Left colon (tissue), 2 donors: ENCODE data around the gene CSNK1G3. TPM values are rescaled to one million over a fixed set of nuclear protein-coding genes. Genes with fewer than 3 reads are reported as not detected.
"Not testable (repeated sequence)": the region's sequence is repeated elsewhere in the genome, so short reads cannot be mapped to it uniquely, and the experiment has no call there.

Experiments used
- ATAC-seq: fragments of 200-7000 bp; cut with Tn5 transposase; one replicate; pipeline ENCODE4 v1.9.1; 2020; ENCODE audit warnings: mild to moderate bottlenecking, moderate library complexity
- DNase-seq, 2 donors: peaks; one replicate each; pipeline ENCODE4 v3.0.0-alpha.2; 2020
- intact Hi-C, 2 donors: fragments of 100-400 bp; cut with DNase I in 1 of 2; cut with micrococcal nuclease in 1 of 2; formaldehyde crosslinking; loops; one replicate each; pipeline versions ENCODE4 v1.11.2 to v1.14.0; 2022; cut with DNase I, micrococcal nuclease
- long read RNA-seq: library from polyadenylated mRNA; unstranded; transcript quantifications from one replicate; pipeline ENCODE4 v2.0.0, GENCODE V29; 2021
- total RNA-seq, 2 donors: library from RNA; stranded (reverse); fragmentation: NEBNext Ultra II Directional; extraction: Animal tissue kit (Norgen Biotek cat#: 25700); gene quantifications; one replicate each; pipeline ENCODE4 v1.2.1, GENCODE V29; 2021
- donor health status: DM: no; HTN: no; CAD: no.
- donor health status: DM: yes; HTN: yes; CAD: no.

CSNK1G3 gene
- 10 to 100 TPM; 51.9 to 70.1 TPM for total RNA-seq
- long read RNA-seq, full-length matches to known transcripts = 4 of 48 reads
- long read RNA-seq, partial matches to known transcripts = 2 of 48 reads
- long read RNA-seq, other reads (novel, unspliced or antisense) = 42 of 48 reads

DNA sequence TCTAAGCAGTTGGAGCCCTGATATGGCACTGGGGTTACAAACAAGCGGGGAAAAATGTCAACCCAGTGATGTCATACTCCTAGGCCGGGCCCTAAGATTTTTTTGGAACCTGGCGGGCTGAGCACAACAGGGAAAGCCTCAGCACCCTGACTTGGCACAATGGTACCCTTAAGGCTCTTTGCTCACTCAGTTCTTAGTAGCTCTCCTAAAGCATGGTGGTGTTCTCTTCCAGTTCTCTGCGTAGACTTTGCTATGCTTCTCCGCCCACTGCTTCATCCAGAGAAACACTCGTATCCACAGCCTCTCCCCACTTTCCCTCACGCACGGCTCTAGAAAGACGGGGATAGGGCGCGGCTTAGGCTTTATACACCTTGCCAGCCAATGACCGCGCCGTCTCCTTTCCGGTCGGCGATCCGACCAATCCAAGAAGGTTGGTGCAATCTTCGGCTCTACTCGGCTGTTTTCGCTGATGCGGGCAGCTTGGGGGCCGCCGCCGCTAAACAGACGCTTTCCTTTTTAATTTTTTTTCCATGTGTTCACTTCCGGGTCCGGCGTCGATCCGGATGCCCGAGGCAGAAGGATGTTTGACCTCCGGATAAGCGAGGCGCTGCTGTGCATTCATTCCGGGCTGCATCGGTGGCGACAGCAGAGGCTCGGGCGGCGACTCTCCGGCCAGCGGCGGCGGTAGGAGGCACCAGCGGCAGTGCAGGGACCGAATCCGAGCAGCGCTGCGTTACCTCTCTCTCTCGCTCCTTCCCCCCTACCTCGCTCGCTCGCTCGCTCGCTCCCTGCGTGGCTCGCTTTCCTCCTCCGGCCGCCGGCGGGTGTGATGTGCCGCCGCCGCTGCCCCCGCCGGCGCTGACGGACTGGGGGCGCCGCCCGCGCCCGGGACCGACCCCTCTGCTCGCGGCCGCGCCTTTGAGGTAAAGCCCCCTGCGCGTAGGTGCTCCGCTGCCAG, at the start of gene CSNK1G3:
Gene CSNK1G3, plus strand, starts transcription at position 530 of the 958 bp plus-strand sequence. CDS start 33,487 bp downstream, outside the sequence.
- intact Hi-C loops = no loop called here
- peak; percentile 92 for ATAC-seq

DNA sequence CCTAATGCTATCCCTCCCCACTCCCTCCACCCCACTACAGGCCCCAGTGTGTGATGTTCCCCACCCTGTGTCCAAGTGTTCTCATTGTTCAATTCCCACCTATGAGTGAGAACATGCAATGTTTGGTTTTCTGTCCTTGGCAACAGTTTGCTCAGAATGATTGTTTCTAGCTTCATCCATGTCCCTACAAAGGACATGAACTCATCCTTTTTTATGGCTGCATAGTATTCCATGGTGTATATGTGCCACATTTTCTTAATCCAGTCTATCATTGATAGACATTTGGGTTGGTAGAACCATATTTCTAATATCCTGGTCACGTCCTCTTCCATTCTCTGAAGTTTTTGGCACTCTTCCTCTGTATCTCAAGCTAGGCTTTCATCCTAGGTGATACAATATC, 45.1 kb upstream of the CSNK1G3 start:
- intact Hi-C loops = not testable (repeated sequence)

More for the DNA sequence above, at the start of gene CSNK1G3:
- DNase-seq = peak; percentile 95 to 98

DNA sequence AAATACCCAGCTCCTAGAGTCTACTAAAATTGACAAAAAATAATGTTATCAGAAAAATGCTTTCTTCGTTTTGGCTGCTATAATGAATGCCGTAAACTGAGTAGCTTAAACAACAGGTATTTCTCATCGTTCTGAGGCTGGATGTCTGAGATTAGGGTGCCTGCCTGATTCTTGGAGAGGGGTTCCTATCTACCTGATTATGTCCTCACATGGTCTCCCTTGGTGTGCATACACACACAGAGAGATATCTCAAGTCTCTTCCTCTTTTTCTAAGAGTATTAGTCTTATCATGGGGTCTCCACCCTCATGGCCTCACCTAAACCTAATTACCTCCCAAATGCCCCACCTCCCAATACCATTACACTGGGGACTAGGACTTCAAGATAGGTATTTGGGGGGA, 40.6 kb upstream of the CSNK1G3 start:
- DNase-seq (no peak), ATAC-seq (no peak)
- intact Hi-C loops = no loop called here

More for the DNA sequence above, 45.1 kb upstream of the CSNK1G3 start:
- ATAC-seq, DNase-seq: not testable (repeated sequence)

DNA sequence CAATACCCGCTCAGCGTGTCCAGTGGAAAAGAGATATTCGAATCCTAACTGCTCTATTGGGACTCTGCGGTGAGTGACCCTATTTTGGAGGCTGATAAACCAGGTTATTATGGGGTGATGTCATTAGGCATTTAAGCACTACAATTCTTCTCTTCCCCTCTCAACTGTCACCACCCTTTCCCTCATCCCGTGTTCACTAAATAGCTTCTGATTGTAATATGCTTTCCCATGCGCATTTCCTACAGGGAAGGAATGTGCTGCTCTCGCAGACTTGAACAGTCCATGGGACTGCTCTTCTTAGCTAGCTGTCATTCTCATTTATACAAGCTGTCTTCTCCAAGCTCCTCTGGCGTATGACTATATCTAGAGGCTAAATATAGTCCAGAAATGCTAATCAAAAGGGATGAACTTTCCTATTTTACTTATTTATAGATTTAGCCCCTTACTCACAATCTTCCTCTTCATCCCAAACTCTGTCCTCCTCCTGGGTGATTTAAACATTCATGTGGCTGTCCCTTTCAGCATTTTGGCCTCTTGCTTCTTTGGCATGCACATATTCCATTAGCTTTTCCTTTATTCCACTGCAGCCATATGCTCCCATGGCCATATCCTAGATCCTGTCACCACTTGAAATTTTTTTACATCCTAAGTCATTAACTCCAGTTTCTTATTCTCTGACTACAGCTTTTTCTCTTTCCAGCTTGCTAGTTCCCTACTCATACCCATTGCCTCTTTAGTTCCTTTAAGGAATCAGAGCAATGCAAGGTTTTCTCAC, 39.6 kb upstream of the CSNK1G3 start:
- ATAC-seq (no peak), DNase-seq (no peak)
- intact Hi-C loops = no loop called here

DNA sequence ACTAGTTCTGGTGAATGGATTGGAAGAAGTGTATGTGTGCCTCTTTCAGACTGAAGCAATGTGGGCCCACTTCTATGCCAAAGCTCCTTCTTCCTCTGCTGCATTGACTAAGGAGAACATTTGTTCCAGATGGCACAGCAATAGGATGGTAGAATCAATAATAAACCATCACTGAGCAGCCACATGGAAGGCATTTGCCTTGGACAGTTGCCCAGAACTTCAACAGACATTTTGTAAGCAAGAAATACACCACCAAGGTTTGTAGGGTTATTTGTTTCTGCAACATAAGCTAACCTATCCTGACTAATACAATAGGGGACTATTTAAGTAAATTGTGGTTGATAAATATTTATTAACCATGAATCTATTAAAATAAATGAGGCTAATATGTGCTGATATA, 37.7 kb upstream of the CSNK1G3 start:
- intact Hi-C loops = no loop called here
- ATAC-seq (no peak), DNase-seq (no peak)

DNA sequence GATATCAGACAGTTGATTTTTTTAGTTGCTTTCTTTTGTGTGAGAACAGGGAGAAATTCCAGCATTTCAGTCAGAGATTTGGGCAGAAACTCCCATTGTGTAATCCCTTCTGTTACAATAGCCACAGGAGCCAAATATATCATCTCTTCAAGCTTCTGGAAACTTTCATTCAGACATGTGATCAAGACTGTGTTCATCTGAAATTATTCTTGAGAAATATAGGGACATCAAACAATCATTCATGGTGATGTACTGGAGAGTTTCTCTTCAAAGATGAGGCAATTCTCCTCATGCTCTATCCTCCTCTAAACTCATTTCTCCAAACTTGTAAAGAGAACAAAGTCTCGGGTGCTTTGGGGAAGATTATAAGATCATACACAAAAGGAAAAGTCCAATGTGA, 35.2 kb upstream of the CSNK1G3 start:
- DNase-seq = no peak
- no peak for ATAC-seq
- intact Hi-C loops = no loop called here

DNA sequence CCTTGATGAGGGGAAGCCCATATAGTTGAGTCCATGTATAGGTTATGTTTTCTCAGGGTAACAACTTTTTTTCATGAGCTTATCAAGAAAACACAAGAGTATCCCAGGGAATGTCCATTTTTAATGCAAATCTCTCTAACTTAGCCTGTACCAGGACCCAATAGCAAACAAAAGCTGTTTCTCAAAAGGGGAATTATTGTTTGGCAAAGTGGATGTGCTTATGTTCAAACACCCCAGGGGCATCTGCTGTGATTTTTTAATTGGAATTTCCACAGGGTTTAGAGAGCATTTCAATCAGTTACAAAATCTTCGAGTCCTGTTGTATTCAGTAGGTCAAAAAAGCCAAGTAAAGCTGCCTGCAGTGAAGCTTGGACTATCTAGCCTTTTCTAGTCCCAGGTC, 33.4 kb upstream of the CSNK1G3 start:
- intact Hi-C loops = no loop called here
- no peak for DNase-seq
- no peak for ATAC-seq

DNA sequence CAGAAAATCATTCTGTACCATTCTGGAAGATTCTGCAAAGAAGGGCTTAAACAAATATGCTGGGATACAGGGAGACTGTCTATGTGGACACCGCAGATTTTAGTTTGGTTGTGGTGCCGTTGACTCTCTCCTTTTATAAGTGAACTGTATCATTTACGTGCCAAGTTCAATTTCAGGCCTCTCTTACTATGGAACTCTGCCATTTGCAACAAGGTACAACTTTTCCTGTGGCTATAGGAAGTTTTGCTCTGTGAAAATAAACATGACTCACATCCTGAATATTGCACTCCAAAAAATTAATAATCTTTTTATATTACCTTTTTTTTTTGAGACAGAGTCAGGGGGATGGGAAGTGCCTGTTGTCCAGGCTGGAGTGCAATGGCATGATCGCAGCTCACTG, 29.7 kb upstream of the CSNK1G3 start:
- ATAC-seq (no peak), DNase-seq (no peak)
- intact Hi-C loops = no loop called here

DNA sequence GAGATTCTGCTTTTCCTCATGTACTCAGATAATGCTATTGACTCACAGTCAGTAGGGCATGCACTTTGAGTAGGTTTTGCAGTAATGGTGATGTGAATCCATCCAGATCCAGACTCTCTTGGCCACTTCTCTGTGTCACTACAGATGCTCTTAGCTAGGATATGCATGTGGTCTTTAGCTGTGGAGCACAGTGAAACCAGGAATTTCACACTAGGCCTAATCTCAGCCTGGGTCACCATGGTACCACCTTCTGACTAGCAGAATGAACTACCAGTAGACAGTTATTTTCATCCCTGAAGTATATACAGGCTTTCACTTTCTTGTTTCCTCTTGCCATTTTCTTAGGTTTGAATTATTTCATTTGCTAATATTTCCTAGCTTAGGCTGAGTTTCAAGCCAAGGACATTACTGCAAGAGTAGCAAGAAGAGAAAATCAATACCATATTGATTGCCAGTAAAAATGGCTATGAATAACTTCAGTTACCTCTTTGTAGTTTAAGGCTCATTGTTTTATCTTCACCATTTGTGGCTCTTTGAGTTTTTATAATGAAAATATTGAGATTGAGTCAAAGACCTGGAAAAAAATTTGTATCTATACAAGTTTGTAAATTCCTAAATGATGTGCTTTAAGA, 28.4 kb upstream of the CSNK1G3 start:
- intact Hi-C loops = no loop called here
- ATAC-seq = no peak
- DNase-seq = no peak

DNA sequence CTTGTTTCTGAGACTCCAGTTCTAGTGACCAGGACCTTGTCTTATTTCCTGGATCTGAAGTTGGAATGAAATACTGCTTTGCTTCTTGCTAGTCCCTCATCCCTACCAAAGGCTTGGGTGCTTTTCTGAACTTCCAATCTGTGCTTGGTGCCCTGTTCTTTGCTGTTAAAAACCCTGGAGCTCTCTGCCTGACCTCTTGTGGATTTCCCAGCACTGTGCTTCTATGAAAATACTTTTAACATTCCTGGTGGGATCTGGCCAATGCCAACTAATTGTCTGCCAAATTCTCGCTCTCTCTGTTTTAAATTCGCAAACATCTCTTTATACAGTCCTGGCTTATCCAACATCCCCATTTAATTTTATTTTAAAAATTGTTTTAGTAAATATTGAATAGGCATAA, 26.7 kb upstream of the CSNK1G3 start:
- DNase-seq = no peak
- intact Hi-C loops = no loop called here
- ATAC-seq = no peak

DNA sequence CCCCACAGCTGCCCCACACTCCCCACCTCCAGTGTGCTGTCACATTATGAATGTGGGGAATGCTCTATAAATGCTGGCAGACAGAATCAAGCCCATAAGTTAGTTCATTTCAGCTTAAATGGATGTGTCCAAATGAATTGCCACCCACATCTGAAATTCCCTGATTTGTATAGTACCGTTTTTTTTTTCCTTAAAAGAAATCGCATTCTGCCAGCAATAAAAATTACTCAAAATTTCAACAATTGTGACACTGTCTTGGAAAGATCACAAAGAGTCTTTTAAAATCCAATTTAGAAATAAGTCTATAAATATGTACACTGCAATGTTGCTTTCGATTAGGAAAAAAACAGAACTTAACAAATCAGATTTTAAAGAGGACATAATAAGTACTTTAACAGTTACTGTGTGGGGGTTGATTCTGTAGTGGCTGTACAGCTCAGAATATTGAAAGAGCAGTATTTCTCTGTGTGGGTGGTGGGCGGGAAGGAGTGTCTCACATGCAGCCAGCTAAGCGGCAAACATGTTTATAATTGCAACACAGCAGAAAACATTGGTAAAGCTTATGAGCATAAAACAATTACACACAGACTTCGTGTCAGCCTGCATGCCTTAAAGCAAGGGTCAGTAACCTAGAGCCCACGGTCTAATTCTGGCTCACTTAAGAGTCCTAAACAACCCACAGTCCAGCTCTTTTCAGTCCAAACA, 24.9 kb upstream of the CSNK1G3 start:
- DNase-seq (no peak), ATAC-seq (no peak)
- intact Hi-C loops = no loop called here

DNA sequence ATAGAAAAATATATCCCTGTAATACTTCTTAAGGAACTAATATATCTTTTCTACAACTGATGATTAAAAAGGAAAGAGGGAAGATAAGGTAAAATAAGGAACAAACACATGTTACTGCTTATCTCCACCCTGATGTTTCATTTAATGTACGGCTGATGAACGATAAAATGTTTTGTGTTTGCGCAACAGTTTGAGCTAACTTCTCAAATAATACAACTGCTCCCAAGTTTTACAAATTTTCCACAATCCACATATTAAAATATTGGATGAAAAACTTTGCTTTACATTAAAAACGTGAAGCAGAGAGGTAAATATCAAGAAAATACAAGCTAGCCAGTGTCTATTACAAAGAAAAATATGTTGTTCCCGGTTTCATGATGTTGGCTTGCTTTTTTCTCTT, 21.0 kb upstream of the CSNK1G3 start:
- DNase-seq (no peak), ATAC-seq (no peak)
- intact Hi-C loops = no loop called here

DNA sequence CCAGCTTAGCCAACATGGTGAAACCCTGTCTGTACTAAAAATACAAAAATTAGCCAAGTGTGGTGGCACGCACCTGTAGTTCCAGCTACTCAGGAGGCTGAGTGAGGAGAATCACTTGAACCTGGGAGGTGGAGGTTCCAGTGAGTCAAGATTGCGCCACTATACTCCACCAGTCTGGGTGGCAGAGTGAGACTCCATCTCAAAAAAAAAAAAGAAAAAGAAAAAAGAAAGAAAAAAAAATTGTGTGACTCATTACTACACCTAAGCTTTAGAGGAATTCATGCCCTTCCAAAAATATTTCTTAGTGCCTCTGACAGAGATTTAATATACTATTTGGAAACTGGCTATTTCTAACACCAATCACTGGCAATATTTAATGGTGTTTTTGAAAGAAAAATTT, 16.8 kb upstream of the CSNK1G3 start:
- intact Hi-C loops, DNase-seq, ATAC-seq: not testable (repeated sequence)

DNA sequence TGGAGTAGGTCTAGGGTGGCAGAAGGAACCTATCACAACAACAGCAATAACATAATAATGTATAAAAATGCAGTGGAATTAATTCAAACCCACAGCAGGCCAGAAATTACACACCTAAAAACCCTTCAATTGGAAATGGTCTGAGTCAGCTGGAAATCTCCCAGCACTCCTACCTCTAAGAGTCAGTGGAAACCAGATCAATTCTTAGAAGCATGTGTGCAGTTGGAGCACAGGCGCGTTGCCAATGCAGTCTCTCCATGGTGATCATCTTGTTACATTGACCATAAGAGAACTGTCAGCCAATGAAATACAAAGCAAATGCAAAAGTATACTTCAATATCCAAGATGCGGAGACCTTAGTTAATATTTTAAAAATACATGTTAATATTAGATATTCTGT, 15.1 kb upstream of the CSNK1G3 start:
- ATAC-seq (no peak), DNase-seq (no peak)
- intact Hi-C loops = no loop called here

DNA sequence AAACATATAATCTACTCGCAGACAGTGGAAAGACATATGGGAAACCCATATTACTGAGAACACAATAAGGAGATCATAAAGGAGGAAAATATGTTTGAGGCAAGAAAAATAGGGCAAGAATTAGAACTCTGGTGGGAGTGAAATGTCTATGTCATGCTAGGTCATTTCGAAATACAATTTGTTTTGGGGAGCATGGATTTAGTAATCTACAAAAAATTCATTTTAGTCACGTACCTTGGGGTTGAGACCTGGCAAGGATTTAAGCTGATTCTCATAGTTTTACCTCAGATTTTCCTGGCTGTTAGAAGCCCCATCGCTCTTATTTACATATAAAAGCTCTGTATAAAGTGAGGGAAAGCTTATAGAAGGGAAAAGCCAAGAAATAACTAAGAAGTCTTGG, 11.5 kb upstream of the CSNK1G3 start:
- no peak for DNase-seq

DNA sequence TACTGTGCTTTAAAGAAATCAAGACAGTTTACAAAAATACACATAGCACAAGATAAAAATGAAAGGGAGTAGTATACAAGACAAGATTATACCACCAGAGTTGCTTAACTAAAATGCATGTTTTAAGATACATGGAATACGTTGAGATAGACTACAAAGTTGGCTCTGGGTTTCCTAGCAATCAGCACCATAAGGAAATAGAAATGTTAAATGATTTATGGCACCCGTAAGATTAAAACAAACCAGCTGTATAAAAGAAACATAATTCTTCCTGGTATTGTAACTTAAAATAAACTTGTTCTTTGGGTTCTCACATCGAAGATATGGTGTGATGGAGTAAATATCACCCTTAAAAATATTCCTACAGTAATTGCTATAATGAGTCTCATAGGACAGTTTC, 9.9 kb upstream of the CSNK1G3 start:
- intact Hi-C loops = no loop called here
- ATAC-seq (peak; percentile 82), DNase-seq (no peak)

More for the DNA sequence above, 11.5 kb upstream of the CSNK1G3 start:
- intact Hi-C loops = no loop called here
- no peak for ATAC-seq

DNA sequence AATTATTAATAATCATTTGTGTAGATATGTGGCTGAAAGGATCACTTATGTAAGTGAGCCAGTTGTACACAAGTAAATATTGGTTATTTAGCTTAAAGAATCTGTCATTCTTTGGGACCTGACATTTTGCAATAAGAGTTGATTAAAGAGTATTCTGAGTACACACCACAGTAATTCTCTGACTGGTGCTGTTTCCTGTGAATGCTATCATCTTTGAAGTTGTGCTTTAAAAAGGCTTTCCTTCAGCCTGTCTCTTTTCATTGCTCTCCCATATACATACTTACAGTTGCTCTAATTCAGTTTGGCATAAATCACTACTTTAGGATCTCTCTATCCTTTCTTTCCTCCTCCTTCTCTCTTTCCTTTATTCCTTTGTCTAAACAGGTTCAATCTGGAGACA, 8.7 kb upstream of the CSNK1G3 start:
- intact Hi-C loops = no loop called here
- ATAC-seq (peak; percentile 13), DNase-seq (no peak)

DNA sequence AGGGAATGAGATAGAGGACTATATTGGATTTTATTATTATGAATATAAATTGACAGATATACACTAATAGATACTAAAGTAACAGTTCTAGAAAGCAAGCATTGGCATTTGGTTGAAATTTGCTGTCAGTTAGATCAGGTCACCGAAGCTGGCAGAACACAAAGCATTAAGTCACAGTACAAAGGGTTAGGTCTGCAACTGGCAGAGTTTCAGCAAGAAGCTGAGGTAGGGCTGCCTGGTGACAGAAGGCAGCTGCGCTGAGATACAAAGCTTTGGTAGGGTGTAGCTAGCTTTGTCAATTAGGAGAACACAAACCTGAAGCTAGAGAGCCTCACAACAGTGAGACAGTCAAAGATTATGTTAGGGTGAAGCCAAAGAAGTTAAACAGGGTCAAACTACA, 6.3 kb upstream of the CSNK1G3 start:
- DNase-seq (no peak), ATAC-seq (peak; percentile 61)
- intact Hi-C loops = no loop called here

DNA sequence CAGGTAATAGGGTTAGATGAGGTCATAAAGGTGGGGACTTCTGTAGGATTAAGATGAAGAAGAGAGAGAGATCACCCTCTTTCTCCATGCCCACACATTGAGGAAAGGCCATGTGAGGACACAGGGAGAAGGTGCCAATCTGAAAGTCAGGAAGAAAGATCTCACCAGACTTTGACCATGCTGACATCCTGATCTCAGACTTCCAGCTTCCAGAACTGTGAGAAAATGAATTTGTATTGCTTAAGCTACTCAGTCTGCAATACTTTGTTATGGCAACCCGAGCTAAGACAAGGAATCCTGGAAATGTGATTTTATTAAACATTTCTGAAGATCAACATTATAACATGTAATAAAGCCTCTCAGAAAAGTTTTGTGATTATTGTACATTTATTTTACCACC, 3.5 kb upstream of the CSNK1G3 start:
- DNase-seq (no peak), ATAC-seq (no peak)
- intact Hi-C loops = no loop called here
